GM12891 (cell line): ENCODE results near the gene NUDT8.

ENCODE experiments used
- POLR2A ChIP-seq: IDR thresholded peaks from 2 replicates; pipeline ENCODE4 v1.6.1; 2011; ENCODE audit warnings: low read depth, low read length, control low read depth
- POLR2AphosphoS5 ChIP-seq: IDR thresholded peaks from 2 replicates; pipeline ENCODE4 v1.6.1; 2011; ENCODE audit warnings: low read depth, low read length, control low read depth
- TAF1 ChIP-seq: IDR thresholded peaks from 2 replicates; pipeline ENCODE4 v1.6.1; 2011; ENCODE audit warnings: low read depth, low read length, control low read depth

GRCh38 chr11:67662835-67663531 lies 33.2 kb upstream of the NUDT8 start:
- TF ChIP-seq POLR2A (no peak), POLR2AphosphoS5 (no peak), TAF1 (no peak)
